Kidney (tissue), 14 donors: Measurements from ENCODE around the gene ASTN2. TPM values are rescaled to one million over a fixed set of nuclear protein-coding genes. Genes with fewer than 3 reads are reported as not detected.

Experiments used
- DNase-seq, 5 donors: peaks; one replicate each; pipeline ENCODE4 v3.0.0-alpha.2; 2013 to 2020
- FAIRE-seq: peaks from 2 replicates; lab custom pipeline; 2012; peaks lifted over from hg19 to GRCh38; lab: Jason Lieb, UNC
- H3K27ac ChIP-seq, 2 donors: one replicate each; pipeline ENCODE4 v1.7.0; 2013; ENCODE audit warnings: low read depth in 2 of 2, low read length in 2 of 2, inconsistent platforms in 1 of 2
- H3K27me3 ChIP-seq: one replicate; pipeline ENCODE4 v1.7.1; 2013; ENCODE audit warnings: low read length, inconsistent platforms; ENCODE audit not compliant: control insufficient read depth, insufficient read depth
- H3K36me3 ChIP-seq, 3 donors: one replicate each; pipeline versions ENCODE4 v1.7.0 to v1.7.1; 2013; ENCODE audit warnings: low read length in 3 of 3, control low read depth in 1 of 3, inconsistent platforms in 1 of 3; ENCODE audit not compliant: insufficient read depth in 3 of 3, control insufficient read depth in 2 of 3
- H3K4me1 ChIP-seq, 3 donors: one replicate each; pipeline versions ENCODE4 v1.7.0 to v1.7.1; 2013; ENCODE audit warnings: low read length in 3 of 3, inconsistent platforms in 1 of 3, low read depth in 1 of 3; ENCODE audit not compliant: control insufficient read depth in 2 of 3, insufficient read depth in 2 of 3
- H3K4me3 ChIP-seq, 3 donors: one replicate each; pipeline versions ENCODE4 v1.7.0 to v1.8.1; 2013; ENCODE audit warnings: low read length in 3 of 3, control low read depth in 1 of 3, inconsistent platforms in 1 of 3
- H3K9ac ChIP-seq, 3 donors: one replicate each; pipeline versions ENCODE4 v1.7.0 to v1.7.1; 2013; ENCODE audit warnings: low read length in 3 of 3, control low read depth in 1 of 3, inconsistent platforms in 1 of 3
- H3K9me3 ChIP-seq, 3 donors: one replicate each; pipeline versions ENCODE4 v1.7.0 to v1.7.1; 2013; ENCODE audit warnings: low read length in 3 of 3, control low read depth in 1 of 3, inconsistent platforms in 1 of 3; ENCODE audit not compliant: control insufficient read depth in 2 of 3, insufficient read depth in 1 of 3
- intact Hi-C: fragments of 100-400 bp; cut with DNase I; formaldehyde crosslinking; loops from one replicate; pipeline ENCODE4 v1.11.1; 2022
- polyA plus RNA-seq: library from polyadenylated mRNA; stranded (reverse); fragments of 350-450 nt; fragmentation: Illumina TruSeq; extraction: RNeasy Lipid Tissue Mini Kit (QIAGEN cat#74804); gene quantifications from one replicate; pipeline ENCODE4 v1.2.3, GENCODE V29; 2014; ENCODE audit warnings: low read depth, low replicate concordance; ENCODE audit not compliant: insufficient read depth
- total RNA-seq: library from RNA; stranded (reverse); fragmentation: NEBNext Ultra II Directional; extraction: Animal tissue kit (Norgen Biotek cat#: 25700); gene quantifications from one replicate; pipeline ENCODE4 v1.2.1, GENCODE V29; 2021
- TF ChIP-seq, protein P1 (sequence below): IDR thresholded peaks from 3 replicates; pipeline ENCODE4 v1.5.1; 2012; ENCODE audit warnings: mild to moderate bottlenecking, moderate library complexity, borderline replicate concordance; ENCODE audit not compliant: insufficient read depth; ENCODE audit errors: extremely low read depth
- donor health status: control.
- donor health status: control.
- donor health status: control.
- donor health status: control.
- donor health status: control.
- donor health status: DM: yes; HTN: yes; CAD: no.
- donor health status: Normal renal cell carcinoma (clear cell type).

ASTN2 gene
- total and polyA plus RNA-seq, 2 donors from 2014 or later = 7.6 to 11.5 TPM

DNA sequence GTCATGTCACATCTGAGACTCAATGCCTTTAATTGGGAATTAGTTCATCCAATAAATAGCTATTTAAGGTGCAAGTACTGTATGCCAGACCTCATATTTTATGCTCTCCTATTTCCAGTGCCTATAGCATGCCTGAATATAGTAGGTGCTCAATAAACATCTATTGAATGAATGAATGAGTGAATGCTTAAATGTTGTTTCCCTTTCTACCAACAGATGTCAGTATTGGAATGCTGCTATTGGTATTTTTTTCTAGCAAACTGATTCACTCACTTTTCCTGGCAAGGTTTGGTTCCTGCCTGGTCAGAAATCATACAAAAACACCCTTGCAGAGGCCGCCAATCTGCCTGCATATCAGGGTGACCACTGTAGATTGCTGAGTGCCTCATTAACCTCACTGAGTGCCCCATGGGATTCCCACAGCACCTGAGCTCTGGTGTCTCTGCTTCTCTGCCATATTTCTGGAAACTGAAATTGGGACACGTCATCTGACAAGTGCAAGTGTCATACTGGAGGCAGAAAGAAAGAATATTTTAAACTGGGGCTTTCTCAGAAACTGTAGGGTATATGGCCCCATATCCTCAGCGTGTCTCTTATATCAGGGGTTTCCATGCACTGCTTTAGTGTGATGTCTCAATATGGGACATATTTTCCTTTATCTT lies 368.1 kb downstream of the ASTN2 start:
- TF ChIP-seq, protein P1, sequence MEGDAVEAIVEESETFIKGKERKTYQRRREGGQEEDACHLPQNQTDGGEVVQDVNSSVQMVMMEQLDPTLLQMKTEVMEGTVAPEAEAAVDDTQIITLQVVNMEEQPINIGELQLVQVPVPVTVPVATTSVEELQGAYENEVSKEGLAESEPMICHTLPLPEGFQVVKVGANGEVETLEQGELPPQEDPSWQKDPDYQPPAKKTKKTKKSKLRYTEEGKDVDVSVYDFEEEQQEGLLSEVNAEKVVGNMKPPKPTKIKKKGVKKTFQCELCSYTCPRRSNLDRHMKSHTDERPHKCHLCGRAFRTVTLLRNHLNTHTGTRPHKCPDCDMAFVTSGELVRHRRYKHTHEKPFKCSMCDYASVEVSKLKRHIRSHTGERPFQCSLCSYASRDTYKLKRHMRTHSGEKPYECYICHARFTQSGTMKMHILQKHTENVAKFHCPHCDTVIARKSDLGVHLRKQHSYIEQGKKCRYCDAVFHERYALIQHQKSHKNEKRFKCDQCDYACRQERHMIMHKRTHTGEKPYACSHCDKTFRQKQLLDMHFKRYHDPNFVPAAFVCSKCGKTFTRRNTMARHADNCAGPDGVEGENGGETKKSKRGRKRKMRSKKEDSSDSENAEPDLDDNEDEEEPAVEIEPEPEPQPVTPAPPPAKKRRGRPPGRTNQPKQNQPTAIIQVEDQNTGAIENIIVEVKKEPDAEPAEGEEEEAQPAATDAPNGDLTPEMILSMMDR = no peak
- intact Hi-C loops = no loop called here
- Histone ChIP-seq H3K9me3 (no peaks in the 10 kb centered on the region), H3K4me1 (no peaks in the 10 kb centered on the region), H3K4me3 (no peak overlapping the region), H3K27me3 (no peaks in the 10 kb centered on the region), H3K36me3 (no peaks in the 10 kb centered on the region), H3K27ac (no peak overlapping the region), H3K9ac (no peak overlapping the region)
- no peak for DNase-seq
- no peak for FAIRE-seq

DNA sequence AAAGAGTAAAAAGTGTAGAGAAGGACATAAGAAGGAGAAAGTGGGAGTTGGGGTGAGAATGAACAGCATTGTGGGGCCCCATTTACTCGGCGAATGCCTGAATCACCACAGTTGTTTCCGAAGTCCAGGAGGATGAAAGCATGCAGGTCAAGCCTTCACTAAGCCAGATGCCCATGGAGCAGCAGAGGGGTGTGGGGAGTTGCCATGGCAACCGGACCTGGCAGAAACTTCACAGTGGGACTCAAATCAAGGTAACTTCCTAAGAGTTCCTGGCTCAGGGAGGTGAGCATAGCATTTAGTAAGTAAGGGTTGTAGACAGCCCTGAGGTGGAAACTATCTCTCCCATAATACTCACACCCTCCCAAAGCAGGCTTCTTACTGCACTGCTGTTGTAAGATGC lies 370.6 kb downstream of the ASTN2 start:
- Histone ChIP-seq H3K9me3 (no peaks in the 10 kb centered on the region), H3K27me3 (no peaks in the 10 kb centered on the region), H3K27ac (no peak overlapping the region), H3K4me3 (no peak overlapping the region), H3K36me3 (no peaks in the 10 kb centered on the region), H3K9ac (no peak overlapping the region), H3K4me1 (no peaks in the 10 kb centered on the region)
- FAIRE-seq (no peak), DNase-seq (peak in 3 of 5 donors; percentile 3 to 33 (median 7))
- intact Hi-C loops = no loop called here
- TF ChIP-seq, protein P1 = no peak

DNA sequence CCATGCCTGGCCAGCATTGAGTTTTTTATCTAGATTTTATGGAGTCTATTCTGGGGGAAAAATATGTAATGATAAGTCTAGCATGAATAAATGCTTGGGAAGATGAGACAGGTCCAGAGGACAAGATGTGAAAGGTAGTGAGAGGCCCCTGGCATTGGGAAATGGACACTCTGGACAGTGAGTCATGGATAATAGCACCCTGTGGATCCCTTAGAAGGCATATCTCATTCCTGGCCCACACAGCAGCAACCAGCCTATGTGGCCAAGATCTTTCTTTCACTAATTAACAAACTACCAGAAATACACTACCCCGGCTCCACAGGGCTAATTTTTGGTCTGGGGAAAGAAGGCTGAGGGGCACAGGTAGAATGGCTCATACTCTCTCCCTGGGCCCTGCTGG lies 371.7 kb downstream of the ASTN2 start:
- FAIRE-seq = no peak

More for the DNA sequence above, 371.7 kb downstream of the ASTN2 start:
- no peak for DNase-seq
- Histone ChIP-seq H3K27ac (no peak overlapping the region), H3K4me3 (no peak overlapping the region), H3K27me3 (no peaks in the 10 kb centered on the region), H3K36me3 (no peaks in the 10 kb centered on the region), H3K9ac (no peak overlapping the region), H3K4me1 (no peaks in the 10 kb centered on the region), H3K9me3 (no peaks in the 10 kb centered on the region)
- intact Hi-C loops = no loop called here
- TF ChIP-seq, protein P1 = no peak
